ENCODE data around the gene CAAP1. TPM values are rescaled to one million over a fixed set of nuclear protein-coding genes. Genes with fewer than 3 reads are reported as not detected.

CAAP1 gene
- total and polyA plus RNA-seq, 2 of the 13 experiments (the other 11 are each of a cell fraction or from before 2014, with no cell fraction given) = 10.9 to 40.2 TPM

DNA sequence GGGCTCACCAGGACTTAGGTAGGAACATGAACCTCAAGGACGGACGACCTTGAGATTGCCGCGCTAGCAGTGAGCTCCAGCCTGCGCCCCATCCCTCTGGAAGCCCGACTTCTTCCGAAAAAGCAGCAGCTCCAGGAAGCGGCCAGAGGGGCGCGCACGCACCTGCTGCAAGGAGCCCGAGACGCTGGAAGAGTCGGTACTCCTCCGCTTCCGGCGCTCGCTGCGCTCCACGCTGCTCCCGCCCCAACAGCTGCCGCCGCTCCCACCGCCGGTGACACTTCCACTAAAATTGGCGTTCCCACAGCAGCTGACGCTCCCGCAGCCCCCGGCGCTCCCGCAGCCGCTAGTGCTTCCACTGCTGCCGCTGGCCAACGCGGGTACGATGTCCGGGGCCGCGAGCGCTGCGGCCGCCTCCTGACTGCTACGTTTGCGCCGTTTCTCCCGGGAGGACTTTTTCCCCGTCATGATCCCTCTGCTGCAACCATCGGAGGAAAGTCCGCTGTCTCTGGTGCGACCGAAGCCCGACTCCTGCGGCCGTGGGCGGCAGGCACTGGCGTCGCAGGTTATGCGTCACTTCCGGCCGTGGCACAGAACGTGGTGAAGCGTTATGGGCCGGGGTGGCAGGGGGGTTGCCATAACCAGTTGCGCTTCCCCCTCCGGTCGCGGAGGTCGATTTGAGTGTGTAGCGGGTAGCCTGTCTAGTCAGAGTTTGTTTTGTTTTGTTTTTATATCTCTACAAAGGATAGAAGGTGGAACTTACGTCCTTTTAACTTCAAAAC is at the start of gene CAAP1 (continued):
- TF ChIP-seq, protein P1, sequence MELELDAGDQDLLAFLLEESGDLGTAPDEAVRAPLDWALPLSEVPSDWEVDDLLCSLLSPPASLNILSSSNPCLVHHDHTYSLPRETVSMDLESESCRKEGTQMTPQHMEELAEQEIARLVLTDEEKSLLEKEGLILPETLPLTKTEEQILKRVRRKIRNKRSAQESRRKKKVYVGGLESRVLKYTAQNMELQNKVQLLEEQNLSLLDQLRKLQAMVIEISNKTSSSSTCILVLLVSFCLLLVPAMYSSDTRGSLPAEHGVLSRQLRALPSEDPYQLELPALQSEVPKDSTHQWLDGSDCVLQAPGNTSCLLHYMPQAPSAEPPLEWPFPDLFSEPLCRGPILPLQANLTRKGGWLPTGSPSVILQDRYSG (CRISPR knock-in tag; IDR thresholded peaks at IDR 0.05) = no peak
- TF ChIP-seq, protein P2, sequence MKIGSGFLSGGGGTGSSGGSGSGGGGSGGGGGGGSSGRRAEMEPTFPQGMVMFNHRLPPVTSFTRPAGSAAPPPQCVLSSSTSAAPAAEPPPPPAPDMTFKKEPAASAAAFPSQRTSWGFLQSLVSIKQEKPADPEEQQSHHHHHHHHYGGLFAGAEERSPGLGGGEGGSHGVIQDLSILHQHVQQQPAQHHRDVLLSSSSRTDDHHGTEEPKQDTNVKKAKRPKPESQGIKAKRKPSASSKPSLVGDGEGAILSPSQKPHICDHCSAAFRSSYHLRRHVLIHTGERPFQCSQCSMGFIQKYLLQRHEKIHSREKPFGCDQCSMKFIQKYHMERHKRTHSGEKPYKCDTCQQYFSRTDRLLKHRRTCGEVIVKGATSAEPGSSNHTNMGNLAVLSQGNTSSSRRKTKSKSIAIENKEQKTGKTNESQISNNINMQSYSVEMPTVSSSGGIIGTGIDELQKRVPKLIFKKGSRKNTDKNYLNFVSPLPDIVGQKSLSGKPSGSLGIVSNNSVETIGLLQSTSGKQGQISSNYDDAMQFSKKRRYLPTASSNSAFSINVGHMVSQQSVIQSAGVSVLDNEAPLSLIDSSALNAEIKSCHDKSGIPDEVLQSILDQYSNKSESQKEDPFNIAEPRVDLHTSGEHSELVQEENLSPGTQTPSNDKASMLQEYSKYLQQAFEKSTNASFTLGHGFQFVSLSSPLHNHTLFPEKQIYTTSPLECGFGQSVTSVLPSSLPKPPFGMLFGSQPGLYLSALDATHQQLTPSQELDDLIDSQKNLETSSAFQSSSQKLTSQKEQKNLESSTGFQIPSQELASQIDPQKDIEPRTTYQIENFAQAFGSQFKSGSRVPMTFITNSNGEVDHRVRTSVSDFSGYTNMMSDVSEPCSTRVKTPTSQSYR (CRISPR knock-in tag; IDR thresholded peaks at IDR 0.05; ENCODE audit: borderline replicate concordance) = peak; percentile 75; the same call in 1 of the 2 replicates
- no peak for TF ChIP-seq EHMT2 (IDR thresholded peaks at IDR 0.05; ENCODE audit: borderline replicate concordance, low read depth, low read length)
- TF ChIP-seq JUN (CRISPR knock-in tag; IDR thresholded peaks at IDR 0.05) = 0 out of 2 replicates have a peak, but pooled peaks have one; percentile 29
- TF ChIP-seq HIVEP1 (CRISPR knock-in tag; IDR thresholded peaks at IDR 0.05) = peak; percentile 91
- TF ChIP-seq HOXD1 (CRISPR knock-in tag; IDR thresholded peaks at IDR 0.05) = peak; percentile 80
- peak; percentile 73 for TF ChIP-seq NFYC (CRISPR knock-in tag; IDR thresholded peaks at IDR 0.05)
- peak; percentile 98 for TF ChIP-seq ATF1 (CRISPR knock-in tag; IDR thresholded peaks at IDR 0.05)
- TF ChIP-seq, protein P3, sequence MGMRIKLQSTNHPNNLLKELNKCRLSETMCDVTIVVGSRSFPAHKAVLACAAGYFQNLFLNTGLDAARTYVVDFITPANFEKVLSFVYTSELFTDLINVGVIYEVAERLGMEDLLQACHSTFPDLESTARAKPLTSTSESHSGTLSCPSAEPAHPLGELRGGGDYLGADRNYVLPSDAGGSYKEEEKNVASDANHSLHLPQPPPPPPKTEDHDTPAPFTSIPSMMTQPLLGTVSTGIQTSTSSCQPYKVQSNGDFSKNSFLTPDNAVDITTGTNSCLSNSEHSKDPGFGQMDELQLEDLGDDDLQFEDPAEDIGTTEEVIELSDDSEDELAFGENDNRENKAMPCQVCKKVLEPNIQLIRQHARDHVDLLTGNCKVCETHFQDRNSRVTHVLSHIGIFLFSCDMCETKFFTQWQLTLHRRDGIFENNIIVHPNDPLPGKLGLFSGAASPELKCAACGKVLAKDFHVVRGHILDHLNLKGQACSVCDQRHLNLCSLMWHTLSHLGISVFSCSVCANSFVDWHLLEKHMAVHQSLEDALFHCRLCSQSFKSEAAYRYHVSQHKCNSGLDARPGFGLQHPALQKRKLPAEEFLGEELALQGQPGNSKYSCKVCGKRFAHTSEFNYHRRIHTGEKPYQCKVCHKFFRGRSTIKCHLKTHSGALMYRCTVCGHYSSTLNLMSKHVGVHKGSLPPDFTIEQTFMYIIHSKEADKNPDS (CRISPR knock-in tag; IDR thresholded peaks at IDR 0.05) = no peak
- TF ChIP-seq JARID2 (CRISPR knock-in tag; IDR thresholded peaks at IDR 0.05; ENCODE audit: insufficient replicate concordance) = no peak
- TF ChIP-seq, protein P4, sequence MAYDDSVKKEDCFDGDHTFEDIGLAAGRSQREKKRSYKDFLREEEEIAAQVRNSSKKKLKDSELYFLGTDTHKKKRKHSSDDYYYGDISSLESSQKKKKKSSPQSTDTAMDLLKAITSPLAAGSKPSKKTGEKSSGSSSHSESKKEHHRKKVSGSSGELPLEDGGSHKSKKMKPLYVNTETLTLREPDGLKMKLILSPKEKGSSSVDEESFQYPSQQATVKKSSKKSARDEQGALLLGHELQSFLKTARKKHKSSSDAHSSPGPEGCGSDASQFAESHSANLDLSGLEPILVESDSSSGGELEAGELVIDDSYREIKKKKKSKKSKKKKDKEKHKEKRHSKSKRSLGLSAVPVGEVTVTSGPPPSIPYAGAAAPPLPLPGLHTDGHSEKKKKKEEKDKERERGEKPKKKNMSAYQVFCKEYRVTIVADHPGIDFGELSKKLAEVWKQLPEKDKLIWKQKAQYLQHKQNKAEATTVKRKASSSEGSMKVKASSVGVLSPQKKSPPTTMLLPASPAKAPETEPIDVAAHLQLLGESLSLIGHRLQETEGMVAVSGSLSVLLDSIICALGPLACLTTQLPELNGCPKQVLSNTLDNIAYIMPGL (CRISPR knock-in tag; IDR thresholded peaks at IDR 0.05; ENCODE audit: borderline replicate concordance in 1 of 2, low read depth in 1 of 2) = peak in 1 of 2 experiments; percentile 98
- TF ChIP-seq FOXA1 (IDR thresholded peaks at IDR 0.05) = no peak
- TF ChIP-seq FOXA1 (CRISPR knock-in tag; IDR thresholded peaks at IDR 0.05) = no peak
- TF ChIP-seq FOXO1 (CRISPR knock-in tag; IDR thresholded peaks at IDR 0.05) = peak; percentile 33; the same call in 1 of the 2 replicates
- TF ChIP-seq ETV5 (CRISPR knock-in tag; IDR thresholded peaks at IDR 0.05; ENCODE audit: borderline replicate concordance) = peak; percentile 69
- TF ChIP-seq SIX1 (CRISPR knock-in tag; IDR thresholded peaks at IDR 0.05; ENCODE audit: borderline replicate concordance) = no peak
- peak; percentile 62; the same call in 1 of the 2 replicates for TF ChIP-seq FOXJ3 (CRISPR knock-in tag; IDR thresholded peaks at IDR 0.05; ENCODE audit: borderline replicate concordance)
- TF ChIP-seq MIXL1 (CRISPR knock-in tag; IDR thresholded peaks at IDR 0.05) = peak; percentile 60; the same call in 1 of the 2 replicates
- no peak for TF ChIP-seq MED13 (CRISPR knock-in tag; IDR thresholded peaks at IDR 0.05)
- peak; percentile 85 for TF ChIP-seq NR2C2 (CRISPR knock-in tag; IDR thresholded peaks at IDR 0.05; ENCODE audit: borderline replicate concordance)
